GM18873 (cell line): ENCODE measurements around the gene KDM5C.

ENCODE experiments used
- ATAC-seq: cut with Tn5 transposase; IDR thresholded peaks from one replicate; pipeline ENCODE4 v1.9.1; 2021; ENCODE audit warnings: mild to moderate bottlenecking, moderate library complexity, moderate number of reproducible peaks; ENCODE audit not compliant: unreplicated experiment, low FRiP score

The KDM5C gene

GRCh38 chrX:53224860-53225797 is at the start of gene KDM5C:
Gene KDM5C (minus strand): TSS chrX:53225207. CDS start chrX:53224889, 318 bp downstream.
- peak; percentile 67 for ATAC-seq

- ATAC-seq: no peak
Observed at GRCh38 chrX:53272808-53273337, 47.9 kb upstream of the KDM5C start.

DNA sequence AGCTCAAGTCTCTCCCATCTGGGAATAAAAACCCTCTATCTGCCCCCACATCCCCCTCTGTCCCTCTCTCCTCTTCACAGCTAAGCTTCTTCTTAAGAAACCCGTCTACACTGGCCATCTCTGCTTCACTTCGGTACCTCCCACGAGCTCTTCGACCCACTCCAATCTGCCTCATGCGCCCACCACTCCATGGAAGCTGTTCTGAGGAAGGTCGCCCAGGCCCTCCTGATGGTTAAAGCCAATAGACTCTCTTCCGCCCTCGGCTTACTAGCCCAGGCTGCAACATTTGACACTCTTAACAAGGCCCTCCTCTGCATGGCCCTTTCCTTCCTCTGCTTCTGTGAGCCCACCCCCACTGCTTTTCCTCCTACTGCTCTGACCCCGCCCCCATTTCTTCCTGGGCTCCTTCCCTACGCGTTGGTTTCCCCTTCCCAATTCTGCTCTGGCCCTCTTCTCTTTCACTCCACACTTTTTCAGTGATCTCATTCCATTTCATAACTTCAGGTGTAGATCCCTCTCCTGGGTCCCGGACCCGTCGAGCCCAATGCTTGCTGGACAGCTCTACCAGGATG is 44.6 kb upstream of the KDM5C start:
- no peak for ATAC-seq

DNA sequence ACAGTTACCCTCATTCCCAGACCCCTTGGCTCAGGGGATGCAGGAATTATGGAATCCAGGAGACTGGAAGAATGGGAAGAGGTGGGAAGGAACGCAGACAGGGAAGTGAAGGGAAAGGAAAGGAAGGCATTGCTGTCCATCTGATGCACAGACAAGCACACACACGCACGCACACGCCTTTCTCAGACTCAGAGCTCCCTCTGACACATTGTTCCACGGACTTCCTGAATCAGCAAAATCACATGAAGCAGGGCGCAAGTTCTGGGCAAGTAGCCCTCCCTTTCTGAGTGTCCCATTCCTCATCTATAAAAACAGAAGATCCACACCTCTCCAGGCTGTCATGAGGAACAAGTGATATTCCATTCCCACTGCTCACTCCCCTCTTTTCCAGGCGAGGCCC is 43.2 kb upstream of the KDM5C start:
- ATAC-seq: no peak

GRCh38 chrX:53266914-53267313 is 41.9 kb upstream of the KDM5C start:
- no peak for ATAC-seq

DNA sequence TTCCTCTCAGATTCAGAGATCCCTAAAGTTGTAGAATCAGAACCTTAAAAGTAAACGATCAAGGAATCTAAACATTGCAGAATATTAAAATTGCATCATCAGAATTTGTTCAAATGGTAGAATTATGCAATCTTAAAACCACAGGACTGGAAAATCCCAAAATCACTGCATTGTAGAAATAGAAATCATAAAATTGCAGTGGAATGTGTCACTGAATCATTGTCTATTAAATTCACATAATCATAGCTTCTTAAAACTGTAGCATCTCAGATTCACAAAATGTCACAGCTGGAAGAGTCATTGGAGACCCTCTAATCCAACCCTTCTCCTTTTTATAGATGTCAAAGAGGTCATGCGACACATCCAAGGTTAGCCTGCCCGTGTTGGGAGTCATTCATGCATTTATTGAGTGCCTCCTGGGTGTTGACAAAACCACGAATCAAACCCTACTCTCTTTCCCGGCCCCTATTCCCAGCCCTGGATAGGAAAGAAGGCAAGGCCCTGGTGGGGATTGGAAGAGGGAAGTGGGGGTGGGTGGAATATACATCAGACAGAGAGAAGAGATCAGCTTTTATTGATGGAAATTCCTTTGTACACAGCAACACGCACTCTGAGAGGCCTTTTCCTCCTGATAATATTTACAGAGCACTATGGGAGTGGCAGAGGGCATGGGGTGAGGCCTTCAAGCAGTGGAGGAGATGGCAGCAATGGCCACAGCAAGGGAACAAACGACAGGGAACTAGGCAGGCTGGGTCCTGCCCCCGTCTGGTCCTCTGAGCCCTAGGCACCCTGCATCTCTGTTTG is 41.0 kb upstream of the KDM5C start:
- ATAC-seq: no peak

DNA sequence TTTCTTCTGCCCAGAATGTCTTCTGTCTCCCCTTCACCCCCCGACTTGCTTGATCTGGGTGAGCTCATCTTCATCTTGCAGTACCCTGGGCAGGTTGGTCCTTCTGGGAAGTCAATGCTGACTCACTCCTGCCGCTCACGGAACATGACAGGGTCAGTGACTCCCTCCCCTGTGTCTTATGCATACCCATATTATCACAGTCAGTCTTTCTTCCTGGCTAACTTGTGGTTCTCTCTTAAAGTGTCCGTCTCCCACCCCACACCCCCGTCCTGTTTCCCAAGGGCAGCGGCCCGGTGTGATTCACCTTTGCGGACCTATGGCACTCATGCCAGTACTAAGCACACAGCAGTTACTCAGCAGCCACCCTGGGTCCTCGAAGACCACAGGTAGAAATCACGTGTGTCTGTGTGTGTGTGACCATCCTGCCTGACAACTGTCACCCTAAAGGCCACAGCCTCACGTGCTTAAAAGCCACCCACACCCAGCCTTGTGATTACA is 38.6 kb upstream of the KDM5C start:
- no peak for ATAC-seq

- no peak for ATAC-seq
Observed at GRCh38 chrX:53262918-53263394, 37.9 kb upstream of the KDM5C start.

DNA sequence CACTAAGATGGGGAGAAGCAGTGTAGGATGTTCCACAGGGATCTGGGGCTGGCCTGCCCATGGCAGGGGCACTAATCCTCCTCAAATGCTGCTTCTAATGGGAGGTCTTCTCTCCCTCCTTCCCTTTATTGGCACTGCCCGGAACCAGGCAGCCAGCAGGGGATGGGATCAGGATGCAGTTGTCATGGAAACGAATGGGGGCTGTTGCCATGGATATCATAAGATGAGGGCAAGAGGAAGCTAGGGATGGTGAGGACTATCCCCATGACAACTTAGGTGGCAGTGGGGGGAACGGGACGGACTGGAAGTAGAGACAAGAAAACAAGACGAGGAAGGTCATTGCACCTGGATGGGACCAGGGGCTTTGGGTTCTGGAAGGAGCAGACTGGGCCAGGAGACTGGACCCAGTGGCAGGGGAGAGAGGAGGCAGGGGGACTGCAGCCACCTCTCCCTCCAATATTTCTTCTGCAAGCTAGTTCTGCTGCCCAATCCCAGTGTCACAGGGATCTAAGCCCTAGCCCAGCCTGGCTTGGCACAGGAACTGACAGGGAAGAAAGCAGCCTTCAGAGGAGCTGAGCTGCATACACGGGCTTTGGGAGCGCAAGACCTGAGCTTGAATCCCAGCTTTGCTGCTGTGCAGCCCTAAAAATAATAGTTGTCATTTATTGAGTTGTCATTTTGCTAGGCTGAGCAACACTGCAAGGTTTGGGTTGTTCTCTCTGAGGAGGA is 37.3 kb upstream of the KDM5C start:
- no peak for ATAC-seq

DNA sequence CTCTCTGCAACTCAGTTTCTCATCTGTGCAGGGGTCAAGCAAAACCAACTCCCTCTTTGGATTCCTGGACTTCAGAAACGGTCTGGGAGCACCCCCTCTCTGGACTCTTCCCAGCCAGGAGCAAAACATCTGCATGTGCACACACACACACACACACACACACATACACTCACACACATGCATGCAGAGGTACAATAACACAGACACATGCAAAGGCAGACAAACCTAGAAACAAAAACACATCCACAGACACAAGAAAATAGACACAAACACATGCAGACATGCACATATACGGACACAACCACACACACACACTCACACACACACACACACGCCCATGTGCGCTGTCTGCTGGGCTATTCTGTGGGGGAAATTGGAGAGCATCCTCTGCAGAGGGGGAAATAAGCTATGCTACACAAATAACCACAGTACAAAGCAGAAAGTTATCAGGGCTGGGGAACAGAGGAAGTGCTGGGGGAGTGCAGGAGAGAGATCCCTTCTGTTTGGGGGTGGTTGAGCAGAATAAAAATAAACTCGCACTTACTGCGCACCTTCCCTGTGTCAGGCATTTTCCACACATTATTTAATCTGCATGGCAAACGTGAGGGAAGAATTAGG is 36.5 kb upstream of the KDM5C start:
- ATAC-seq: no peak

DNA sequence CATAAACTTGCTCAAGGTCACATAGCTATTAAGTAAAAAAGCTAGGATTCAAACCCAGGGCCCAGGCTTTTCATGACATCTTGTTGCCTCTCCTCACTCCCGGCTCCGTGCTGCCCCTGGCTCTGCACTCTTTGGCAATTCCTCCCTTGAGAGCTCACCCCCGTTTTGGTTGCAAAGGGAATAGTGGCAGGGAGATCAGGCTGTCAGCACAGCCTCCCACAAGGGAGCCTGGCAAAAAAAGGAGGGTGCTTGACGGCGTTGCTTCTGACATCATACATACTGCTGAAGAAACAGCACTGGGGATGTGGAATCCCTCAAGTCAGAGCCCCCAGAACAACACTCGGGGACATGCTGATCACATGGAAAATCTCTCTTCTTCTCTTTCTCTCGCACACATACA is 35.8 kb upstream of the KDM5C start:
- no peak for ATAC-seq

DNA sequence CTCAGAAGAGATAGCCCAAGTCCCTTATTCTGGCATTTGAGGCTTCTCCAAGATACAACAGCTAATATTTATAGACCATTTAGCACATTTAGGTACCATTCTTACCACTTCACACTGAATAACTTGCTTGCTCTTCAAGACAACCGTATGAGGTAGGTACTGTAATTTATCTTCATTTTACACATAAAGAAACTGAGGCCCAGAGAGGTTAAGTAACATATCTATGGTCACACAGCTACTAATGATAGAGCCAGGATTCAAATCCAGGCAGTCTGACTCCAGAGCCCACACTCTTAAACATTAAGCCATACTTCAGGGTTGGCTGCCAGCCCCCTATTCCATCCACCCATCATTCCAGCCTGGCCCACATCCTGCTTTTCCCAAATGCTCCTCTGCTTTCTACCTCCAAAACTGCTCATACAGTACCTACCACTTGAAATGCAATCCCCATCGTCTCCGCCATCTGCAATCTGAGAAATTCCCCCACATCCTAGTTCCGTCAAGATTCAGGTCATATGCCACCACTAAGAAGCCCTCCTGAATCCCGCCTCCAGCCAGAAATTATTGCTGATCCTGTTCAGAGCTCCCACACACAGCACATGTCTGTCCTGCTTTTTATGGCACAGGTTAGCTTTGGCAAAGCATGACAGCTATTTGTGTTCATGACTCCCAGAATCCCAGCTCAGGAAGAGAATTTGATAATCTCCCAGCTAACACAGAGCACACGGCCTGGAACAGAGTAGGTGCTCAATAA is 32.8 kb upstream of the KDM5C start:
- no peak for ATAC-seq

DNA sequence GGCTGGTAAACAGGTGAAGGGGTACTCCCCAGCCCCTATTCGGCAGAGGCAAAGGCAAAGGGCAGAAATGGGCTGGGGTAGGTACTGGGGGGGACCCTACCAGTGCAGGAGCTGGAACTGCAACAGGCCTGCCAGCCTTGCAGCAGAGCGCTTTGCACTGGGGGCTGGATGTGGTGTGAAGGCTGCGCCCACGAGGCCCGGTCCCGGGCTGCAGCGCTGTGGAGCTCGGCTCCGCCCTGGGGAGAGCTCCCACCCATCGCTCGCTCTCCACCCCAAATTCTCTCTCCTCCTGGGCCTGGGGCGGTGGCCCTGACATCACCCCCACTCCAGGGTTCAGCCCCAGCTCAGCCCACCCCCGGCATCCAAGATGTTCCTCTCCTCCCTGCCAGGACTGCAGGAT is 32.2 kb upstream of the KDM5C start:
- ATAC-seq: no peak

DNA sequence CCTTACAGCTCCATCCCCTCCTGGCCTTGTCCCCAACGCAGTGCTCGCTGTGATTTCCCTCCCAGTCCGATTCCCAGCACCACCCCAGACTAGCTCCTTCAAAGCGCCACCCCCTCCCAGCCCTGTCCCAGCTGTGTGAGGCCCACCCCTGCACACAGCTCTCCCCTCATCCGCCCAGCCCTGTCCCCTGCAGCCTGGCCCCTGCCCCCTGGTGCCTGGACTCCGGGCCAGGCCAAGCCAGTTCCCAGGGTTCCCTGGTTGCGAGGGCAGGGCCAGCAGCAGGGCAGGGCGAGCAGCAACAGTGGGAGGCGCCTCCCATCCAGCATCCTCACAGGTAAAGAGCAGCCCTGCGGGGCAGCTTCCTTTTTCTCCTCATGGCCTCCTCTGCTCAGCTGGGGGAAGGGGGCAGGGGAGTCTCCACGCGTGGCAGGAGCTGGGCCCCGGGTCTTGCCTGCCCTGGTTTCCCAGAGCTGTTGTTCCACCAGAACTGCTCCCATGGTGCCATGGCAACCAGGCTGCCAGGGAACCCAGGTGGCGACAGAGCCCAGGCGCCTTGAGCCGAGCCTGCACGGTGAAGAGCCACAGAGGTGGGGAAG is 31.5 kb upstream of the KDM5C start:
- ATAC-seq: no peak

- ATAC-seq: no peak
Observed at GRCh38 chrX:53255738-53256191, 30.8 kb upstream of the KDM5C start.

DNA sequence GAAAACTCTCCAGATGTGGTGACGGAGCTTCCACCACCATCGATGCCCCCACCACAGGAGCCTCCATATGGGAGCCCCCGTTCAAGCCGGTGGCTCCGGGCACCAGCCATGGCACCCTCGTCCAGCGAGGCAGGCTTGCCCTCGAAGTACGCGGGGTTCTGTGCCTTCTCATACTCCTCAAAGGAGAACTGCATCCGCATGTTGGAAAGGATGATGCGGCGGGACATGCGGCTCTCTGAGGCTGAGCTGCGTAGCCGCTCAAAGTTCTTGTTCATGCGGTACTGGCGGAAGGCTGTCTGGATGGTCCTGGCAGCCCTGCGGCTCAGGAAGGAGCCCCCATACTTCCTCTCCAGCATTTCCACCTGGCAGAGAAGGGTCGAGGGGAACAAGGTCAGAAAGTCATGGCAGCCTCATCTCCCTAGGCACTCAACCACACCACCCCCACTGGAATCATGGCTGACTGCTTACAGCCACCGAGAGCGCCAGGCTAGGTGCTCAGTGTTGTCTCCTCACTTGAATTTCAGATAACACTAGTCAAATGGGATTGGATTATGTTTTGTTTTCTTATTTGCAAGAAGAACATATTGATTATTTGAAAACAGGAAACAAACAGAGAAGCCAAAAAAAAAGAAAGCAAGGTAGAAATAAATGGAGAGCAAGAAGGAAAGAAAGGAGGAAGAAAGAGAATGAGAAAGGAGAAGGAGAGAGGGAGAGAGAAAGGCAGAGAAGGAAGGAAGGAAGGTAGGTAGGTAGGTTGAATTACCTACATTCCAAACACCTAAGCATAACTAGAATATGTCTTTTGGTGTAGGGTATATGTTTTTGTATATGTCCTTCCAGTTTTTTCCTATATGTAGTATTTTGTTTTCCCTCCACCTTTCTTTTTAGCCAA is 29.8 kb upstream of the KDM5C start:
- no peak for ATAC-seq

- ATAC-seq: no peak
Observed at GRCh38 chrX:53253293-53254020, 28.4 kb upstream of the KDM5C start.
